GM23248 (cell line): Measurements from ENCODE around the gene NCCRP1. TPM values are rescaled to one million over a fixed set of nuclear protein-coding genes. Genes with fewer than 3 reads are reported as not detected.
A peak's percentile ranks its signal among the peaks of the same experiment; 100 is the strongest.
"Not testable (repeated sequence)": the region's sequence is repeated elsewhere in the genome, so short reads cannot be mapped to it uniquely, and the experiment has no call there.

Experiments used
- DNase-seq: peaks from one replicate; pipeline ENCODE4 v3.0.0-alpha.2; 2015
- H2AFZ ChIP-seq: fragments of 200-600 bp; sonication (generic); 2 replicates; pipeline ENCODE4 v1.6.1; 2016; ENCODE audit warnings: antibody characterized with exemption
- H3F3A ChIP-seq: fragments of 200-600 bp; sonication (generic); 2 replicates; pipeline ENCODE4 v1.6.1; 2016; ENCODE audit warnings: mild to moderate bottlenecking, antibody characterized with exemption, mixed run types; ENCODE audit not compliant: insufficient read depth
- H3K27ac ChIP-seq: fragments of 200-600 bp; sonication (generic); 2 replicates; pipeline ENCODE4 v1.5.1; 2016; ENCODE audit warnings: mild to moderate bottlenecking
- H3K27me3 ChIP-seq: fragments of 200-600 bp; sonication (generic); replicated peaks from 2 replicates; pipeline ENCODE4 v1.6.1; 2016; ENCODE audit warnings: mild to moderate bottlenecking; ENCODE audit not compliant: insufficient read depth
- H3K36me3 ChIP-seq: fragments of 200-600 bp; sonication (generic); 2 replicates; pipeline ENCODE4 v1.6.1; 2016; ENCODE audit warnings: low read depth, mild to moderate bottlenecking
- H3K4me1 ChIP-seq: fragments of 200-600 bp; sonication (generic); 2 replicates; pipeline ENCODE4 v1.6.1; 2016; ENCODE audit warnings: mild to moderate bottlenecking; ENCODE audit not compliant: insufficient read depth
- H3K4me2 ChIP-seq: fragments of 200-600 bp; sonication (generic); one replicate; pipeline ENCODE4 v1.6.1; 2016; ENCODE audit warnings: mild to moderate bottlenecking; ENCODE audit not compliant: unreplicated experiment
- H3K4me3 ChIP-seq: fragments of 200-600 bp; sonication (generic); 2 replicates; pipeline ENCODE4 v1.5.1; 2016; ENCODE audit warnings: mild to moderate bottlenecking
- H3K79me2 ChIP-seq: fragments of 200-600 bp; sonication (generic); 2 replicates; pipeline ENCODE4 v1.6.1; 2016; ENCODE audit warnings: mild to moderate bottlenecking; ENCODE audit not compliant: insufficient read depth
- H3K9ac ChIP-seq: fragments of 200-600 bp; sonication (generic); 2 replicates; pipeline ENCODE4 v1.6.1; 2016; ENCODE audit warnings: mild to moderate bottlenecking
- H3K9me2 ChIP-seq: fragments of 200-600 bp; sonication (generic); 2 replicates; pipeline ENCODE4 v1.6.1; 2016; ENCODE audit warnings: mixed run types, mild to moderate bottlenecking, moderate library complexity; ENCODE audit not compliant: insufficient read depth
- H3K9me3 ChIP-seq: fragments of 200-600 bp; sonication (generic); one replicate; pipeline ENCODE4 v1.6.1; 2017; ENCODE audit warnings: low read depth
- H4K20me1 ChIP-seq: fragments of 200-600 bp; sonication (generic); 2 replicates; pipeline ENCODE4 v1.6.0; 2016; ENCODE audit not compliant: insufficient read depth
- EZH2 ChIP-seq: fragments of 200-600 bp; sonication (generic); IDR thresholded peaks from 2 replicates; pipeline ENCODE4 v1.6.1; 2018; ENCODE audit warnings: antibody characterized with exemption, mild to moderate bottlenecking; ENCODE audit not compliant: insufficient read depth, poor library complexity, severe bottlenecking
- EZH2phosphoT487 ChIP-seq: fragments of 200-600 bp; sonication (generic); IDR thresholded peaks from 2 replicates; pipeline ENCODE4 v1.6.1; 2018; ENCODE audit warnings: antibody characterized with exemption, moderate library complexity, mild to moderate bottlenecking, low read depth; ENCODE audit not compliant: insufficient read depth
- WGBS, 2 experiments: methylation state at CpG; one replicate each; pipeline ENCODE4 v1.1.6; 2015 to 2017; ENCODE audit warnings: low lambda C conversion rate in 2 of 2, low coverage in 1 of 2; ENCODE audit errors: missing lambda C conversion rate in 2 of 2; 5-methylcytosine and 5-hydroxymethylcytosine counted together
- in situ Hi-C: fragments of 300-500 bp; cut with MboI; formaldehyde crosslinking; loops from 2 replicates; pipeline ENCODE4 v1.15.0; 2020
- polyA plus RNA-seq: library from polyadenylated mRNA; unstranded; fragments of >200 nt; fragmentation: Nextera tagmentation; extraction: Ambion mirVana; gene quantifications from 2 replicates; pipeline ENCODE4 v1.2.1, GENCODE V29; 2016
- total RNA-seq: library from RNA; depleted of rRNA; stranded (reverse); fragments of >200 nt; shearing (Covaris generic); gene quantifications from 2 replicates; pipeline ENCODE4 v1.2.3, GENCODE V29; 2014

Gene NCCRP1
- total and polyA plus RNA-seq, 2 experiments from 2014 or later, result not detected

DNA sequence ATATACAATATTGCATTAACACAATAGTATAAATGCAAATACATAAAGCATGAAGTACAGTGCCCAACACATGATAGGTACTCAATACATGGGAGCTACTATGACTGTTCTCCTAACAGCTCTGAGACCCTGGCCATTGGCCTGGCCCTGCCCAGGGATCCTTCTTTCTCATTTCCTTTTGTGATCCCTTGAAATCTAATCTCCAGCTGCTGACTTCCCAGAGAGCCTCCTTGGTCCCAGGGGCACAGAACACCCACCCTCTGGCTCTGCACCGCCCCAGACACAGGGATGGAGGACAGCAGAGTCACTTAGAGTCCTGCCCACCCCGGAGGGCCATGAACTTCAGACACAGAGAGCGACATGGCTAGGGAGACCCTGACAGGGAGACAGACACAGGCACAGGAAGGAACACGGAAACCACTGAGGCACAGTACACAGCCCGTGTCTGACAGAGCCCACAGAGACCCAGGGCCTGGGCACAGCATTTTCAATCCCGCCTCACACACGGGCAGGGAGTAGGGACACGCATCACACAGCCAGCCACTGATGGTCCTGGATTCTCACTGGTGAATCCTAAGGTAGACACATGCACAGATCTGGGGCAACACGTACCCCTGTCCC, 11.5 kb downstream of the NCCRP1 start:
- Histone ChIP-seq H3K9me3 (no peaks in the 10 kb centered on the region), H3K4me1 (no peaks in the 10 kb centered on the region), H3K9ac (no peak overlapping the region), H3F3A (no peaks in the 10 kb centered on the region), H2AFZ (no peak overlapping the region), H3K79me2 (no peaks in the 10 kb centered on the region), H3K4me3 (no peak overlapping the region), H3K27ac (no peak overlapping the region), H3K4me2 (no peak overlapping the region), H3K36me3 (no peaks in the 10 kb centered on the region), H4K20me1 (no peaks in the 10 kb centered on the region), H3K9me2 (no peaks in the 10 kb centered on the region), H3K27me3 (peaks cover 22% of the 10 kb centered on the region)
- DNase-seq, result no peak
- in situ Hi-C loops, result no loop called here
- TF ChIP-seq EZH2phosphoT487 (no peak), EZH2 (no peak)
- WGBS, 2 experiments, result 53 to 65% methylated on average over 9 of the region's 9 CpGs

DNA sequence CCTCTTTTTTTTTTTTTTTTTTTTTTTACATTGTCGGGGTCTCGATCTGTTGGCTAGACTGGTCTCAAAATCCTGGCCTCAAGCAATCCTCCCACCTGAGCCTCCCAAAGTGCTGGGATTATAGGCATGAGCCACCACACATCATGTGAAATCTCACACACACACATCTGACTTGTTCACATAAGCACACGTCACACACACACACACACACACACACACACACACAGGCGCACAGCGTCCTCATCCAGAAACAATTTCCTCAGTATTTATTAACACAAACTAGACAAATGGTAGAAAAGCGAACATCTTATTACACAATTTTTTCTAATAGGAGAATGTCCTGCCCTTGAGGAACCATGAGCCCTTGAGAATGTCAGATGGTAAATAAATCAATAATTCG, 12.4 kb downstream of the NCCRP1 start:
- H3K9me2 ChIP-seq, result no peaks in the 10 kb centered on the region
- H3K9me3 ChIP-seq, result no peaks in the 10 kb centered on the region
- H3K27ac ChIP-seq, result no peak overlapping the region
- 49 to 61% methylated on average over 7 of the region's 7 CpGs for WGBS, 2 experiments
- H2AFZ ChIP-seq, result no peak overlapping the region
- H4K20me1 ChIP-seq, result no peaks in the 10 kb centered on the region
- TF ChIP-seq EZH2 (no peak), EZH2phosphoT487 (no peak)
- H3K4me1 ChIP-seq, result no peaks in the 10 kb centered on the region
- no peaks in the 10 kb centered on the region for H3K79me2 ChIP-seq
- no peak for DNase-seq
- no peak overlapping the region for H3K9ac ChIP-seq
- H3K36me3 ChIP-seq, result no peaks in the 10 kb centered on the region
- in situ Hi-C loops, result no loop called here
- no peak overlapping the region for H3K4me3 ChIP-seq
- peaks cover 18% of the 10 kb centered on the region for H3K27me3 ChIP-seq
- no peak overlapping the region for H3K4me2 ChIP-seq
- no peaks in the 10 kb centered on the region for H3F3A ChIP-seq

- WGBS, 2 experiments, result 41 to 58% methylated on average over 13 of the region's 13 CpGs
- Histone ChIP-seq H3K4me1 (no peaks in the 10 kb centered on the region), H2AFZ (no peak overlapping the region), H3K9me3 (no peaks in the 10 kb centered on the region), H3F3A (no peaks in the 10 kb centered on the region), H3K79me2 (no peaks in the 10 kb centered on the region), H3K36me3 (no peaks in the 10 kb centered on the region), H3K4me2 (no peak overlapping the region), H3K9ac (no peak overlapping the region), H4K20me1 (no peaks in the 10 kb centered on the region), H3K27me3 (peaks cover 24% of the 10 kb centered on the region), H3K9me2 (no peaks in the 10 kb centered on the region), H3K4me3 (no peak overlapping the region), H3K27ac (no peak overlapping the region)
- in situ Hi-C loops, result no loop called here
- DNase-seq, result peak; percentile 24
- no peak for TF ChIP-seq EZH2
- TF ChIP-seq EZH2phosphoT487, result no peak
Observed at GRCh38 chr19:39211731-39212374, 15.1 kb downstream of the NCCRP1 start.

- no peaks in the 10 kb centered on the region for H3F3A ChIP-seq
- H3K9me2 ChIP-seq, result no peaks in the 10 kb centered on the region
- no peak overlapping the region for H3K4me2 ChIP-seq
- no peak overlapping the region for H3K9ac ChIP-seq
- H3K4me3 ChIP-seq, result no peak overlapping the region
- no peak overlapping the region for H3K27ac ChIP-seq
- H4K20me1 ChIP-seq, result no peaks in the 10 kb centered on the region
- peaks cover 24% of the 10 kb centered on the region for H3K27me3 ChIP-seq
- H3K9me3 ChIP-seq, result no peaks in the 10 kb centered on the region
- WGBS, 2 experiments, result 11 to 19% methylated on average over 8 of the region's 8 CpGs
- H3K79me2 ChIP-seq, result no peaks in the 10 kb centered on the region
- no peak for TF ChIP-seq EZH2
- TF ChIP-seq EZH2phosphoT487, result no peak
- no peaks in the 10 kb centered on the region for H3K4me1 ChIP-seq
- in situ Hi-C loops, result no loop called here
- peak; percentile 24 for DNase-seq
- no peak overlapping the region for H2AFZ ChIP-seq
- no peaks in the 10 kb centered on the region for H3K36me3 ChIP-seq
Observed at GRCh38 chr19:39212375-39212742, 15.6 kb downstream of the NCCRP1 start.

- H3K27ac ChIP-seq, H3K4me1 ChIP-seq, H3K4me2 ChIP-seq, DNase-seq, H3F3A ChIP-seq, in situ Hi-C loops, H3K9me3 ChIP-seq, H3K9me2 ChIP-seq, H3K36me3 ChIP-seq, H2AFZ ChIP-seq, H3K9ac ChIP-seq, H3K4me3 ChIP-seq, H3K79me2 ChIP-seq, H4K20me1 ChIP-seq: not testable (repeated sequence)
- peaks cover 17% of the 10 kb centered on the region; the same call in 1 of the 2 replicates for H3K27me3 ChIP-seq
- 20 to 21% methylated on average over 3 of the region's 3 CpGs for WGBS, 2 experiments
Observed at GRCh38 chr19:39215323-39215722, 18.6 kb downstream of the NCCRP1 start.
